Uterus (tissue), 2 donors: ENCODE measurements around the gene ANKK1.

ENCODE experiments used
- CTCF ChIP-seq, 4 experiments: fragments of 200-600 bp in 2 of 4; fragments of 450-650 bp in 2 of 4; sonication (generic) in 2 of 4; IDR thresholded peaks; one replicate each; pipeline ENCODE4 v1.5.1; 2016 to 2019; ENCODE audit warnings: antibody characterized with exemption in 4 of 4, mild to moderate bottlenecking in 2 of 4, moderate library complexity in 1 of 4
- POLR2A ChIP-seq, 2 donors: fragments of 450-650 bp; IDR thresholded peaks; one replicate each; pipeline ENCODE4 v1.6.1; 2016; ENCODE audit warnings: antibody characterized with exemption in 2 of 2, mild to moderate bottlenecking in 1 of 2, moderate library complexity in 1 of 2

GRCh38 chr11:113397212-113397611 lies 9.6 kb downstream of the ANKK1 start:
- TF ChIP-seq CTCF (IDR thresholded peaks at IDR 0.05): no peak
- TF ChIP-seq POLR2A (IDR thresholded peaks at IDR 0.05): no peak
